ENCODE data around the gene GAS7.

The GAS7 gene

GRCh38 chr17:10147040-10147439 is 51.4 kb downstream of the GAS7 start:
- TF ChIP-seq FOXP2 (optimal IDR thresholded peaks at IDR 0.05; ENCODE audit: control extremely low read depth, extremely low read length, insufficient read depth) (no peak), EZH2 (IDR thresholded peaks at IDR 0.05) (no peak), POLR2AphosphoS5 (IDR thresholded peaks at IDR 0.05; ENCODE audit: borderline replicate concordance, low read depth, low read length) (no peak)
- H3K4me3 ChIP-seq: no peak overlapping the region
- no peaks in the 10 kb centered on the region for H3K36me3 ChIP-seq (ENCODE audit: insufficient read depth, low read length)
- no peak for DNase-seq (ENCODE audit: low read depth, low spot score)
- no peak overlapping the region for H3K27ac ChIP-seq
- no peak overlapping the region for H3K9ac ChIP-seq (ENCODE audit: insufficient read length)
- no peaks in the 10 kb centered on the region for H3K9me3 ChIP-seq (ENCODE audit: low read depth, low read length)

- TF ChIP-seq POLR2AphosphoS5 (IDR thresholded peaks at IDR 0.05; ENCODE audit: borderline replicate concordance, low read depth, low read length) (no peak), FOXP2 (optimal IDR thresholded peaks at IDR 0.05; ENCODE audit: control extremely low read depth, extremely low read length, insufficient read depth) (no peak), EZH2 (IDR thresholded peaks at IDR 0.05) (no peak)
- Histone ChIP-seq H3K9ac (ENCODE audit: insufficient read length) (no peak overlapping the region), H3K36me3 (ENCODE audit: insufficient read depth, low read length) (no peaks in the 10 kb centered on the region), H3K9me3 (ENCODE audit: low read depth, low read length) (no peaks in the 10 kb centered on the region), H3K4me3 (no peak overlapping the region), H3K27ac (no peak overlapping the region)
- no peak for DNase-seq (ENCODE audit: low read depth, low spot score)
These were observed 53.4 kb downstream of the GAS7 start for GRCh38 chr17:10144982-10145381.

- DNase-seq (ENCODE audit: low read depth, low spot score): no peak
- Histone ChIP-seq H3K27ac (no peak overlapping the region), H3K9ac (ENCODE audit: insufficient read length) (no peak overlapping the region), H3K4me3 (no peak overlapping the region), H3K9me3 (ENCODE audit: low read depth, low read length) (no peaks in the 10 kb centered on the region), H3K36me3 (ENCODE audit: insufficient read depth, low read length) (no peaks in the 10 kb centered on the region)
- TF ChIP-seq FOXP2 (optimal IDR thresholded peaks at IDR 0.05; ENCODE audit: control extremely low read depth, extremely low read length, insufficient read depth): no peak
- no peak for TF ChIP-seq EZH2 (IDR thresholded peaks at IDR 0.05)
- no peak for TF ChIP-seq POLR2AphosphoS5 (IDR thresholded peaks at IDR 0.05; ENCODE audit: borderline replicate concordance, low read depth, low read length)
These were observed 54.0 kb downstream of the GAS7 start for GRCh38 chr17:10144456-10144855.

DNA sequence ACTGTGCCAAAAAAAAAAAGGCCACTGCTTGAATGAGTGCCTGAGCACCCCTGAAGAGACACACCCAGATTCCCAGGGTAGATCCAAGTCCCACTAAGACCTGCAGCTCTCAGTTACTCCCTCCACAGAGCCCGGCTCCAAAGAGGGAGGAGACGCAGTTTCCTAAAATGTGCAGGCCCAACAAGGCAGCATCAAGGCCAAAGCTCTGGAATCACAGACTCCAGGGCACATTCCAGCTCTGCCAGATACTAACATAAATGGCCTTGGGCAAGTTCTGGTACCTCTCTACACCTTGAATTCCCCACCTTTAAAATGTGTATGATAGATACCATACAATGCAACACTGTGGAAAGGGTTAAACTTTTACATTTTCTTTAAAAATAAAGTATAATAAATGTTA is 57.0 kb downstream of the GAS7 start:
- no peak overlapping the region for H3K4me3 ChIP-seq
- no peak for TF ChIP-seq POLR2AphosphoS5 (IDR thresholded peaks at IDR 0.05; ENCODE audit: borderline replicate concordance, low read depth, low read length)
- no peak for TF ChIP-seq FOXP2 (optimal IDR thresholded peaks at IDR 0.05; ENCODE audit: control extremely low read depth, extremely low read length, insufficient read depth)
- no peak for TF ChIP-seq EZH2 (IDR thresholded peaks at IDR 0.05)

GRCh38 chr17:10139577-10139976 is 58.8 kb downstream of the GAS7 start:
- Histone ChIP-seq H3K4me3 (no peak overlapping the region), H3K9ac (ENCODE audit: insufficient read length) (no peak overlapping the region), H3K27ac (no peak overlapping the region), H3K36me3 (ENCODE audit: insufficient read depth, low read length) (no peaks in the 10 kb centered on the region), H3K9me3 (ENCODE audit: low read depth, low read length) (no peaks in the 10 kb centered on the region)
- DNase-seq (ENCODE audit: low read depth, low spot score): no peak
- no peak for TF ChIP-seq FOXP2 (optimal IDR thresholded peaks at IDR 0.05; ENCODE audit: control extremely low read depth, extremely low read length, insufficient read depth)
- TF ChIP-seq POLR2AphosphoS5 (IDR thresholded peaks at IDR 0.05; ENCODE audit: borderline replicate concordance, low read depth, low read length): no peak
- TF ChIP-seq EZH2 (IDR thresholded peaks at IDR 0.05): no peak

More for the DNA sequence above, 57.0 kb downstream of the GAS7 start:
- no peaks in the 10 kb centered on the region for H3K9me3 ChIP-seq (ENCODE audit: low read depth, low read length)
- no peak overlapping the region for H3K9ac ChIP-seq (ENCODE audit: insufficient read length)
- no peak overlapping the region for H3K27ac ChIP-seq
- H3K36me3 ChIP-seq (ENCODE audit: insufficient read depth, low read length): no peaks in the 10 kb centered on the region
- DNase-seq (ENCODE audit: low read depth, low spot score): no peak

- DNase-seq (ENCODE audit: low read depth, low spot score): no peak
- H3K9ac ChIP-seq (ENCODE audit: insufficient read length): no peak overlapping the region
- H3K4me3 ChIP-seq: no peak overlapping the region
- no peaks in the 10 kb centered on the region for H3K9me3 ChIP-seq (ENCODE audit: low read depth, low read length)
- no peaks in the 10 kb centered on the region for H3K36me3 ChIP-seq (ENCODE audit: insufficient read depth, low read length)
- no peak for TF ChIP-seq POLR2AphosphoS5 (IDR thresholded peaks at IDR 0.05; ENCODE audit: borderline replicate concordance, low read depth, low read length)
- no peak for TF ChIP-seq EZH2 (IDR thresholded peaks at IDR 0.05)
- TF ChIP-seq FOXP2 (optimal IDR thresholded peaks at IDR 0.05; ENCODE audit: control extremely low read depth, extremely low read length, insufficient read depth): no peak
- H3K27ac ChIP-seq: no peak overlapping the region
These were observed 62.0 kb downstream of the GAS7 start for GRCh38 chr17:10136258-10136981.

DNA sequence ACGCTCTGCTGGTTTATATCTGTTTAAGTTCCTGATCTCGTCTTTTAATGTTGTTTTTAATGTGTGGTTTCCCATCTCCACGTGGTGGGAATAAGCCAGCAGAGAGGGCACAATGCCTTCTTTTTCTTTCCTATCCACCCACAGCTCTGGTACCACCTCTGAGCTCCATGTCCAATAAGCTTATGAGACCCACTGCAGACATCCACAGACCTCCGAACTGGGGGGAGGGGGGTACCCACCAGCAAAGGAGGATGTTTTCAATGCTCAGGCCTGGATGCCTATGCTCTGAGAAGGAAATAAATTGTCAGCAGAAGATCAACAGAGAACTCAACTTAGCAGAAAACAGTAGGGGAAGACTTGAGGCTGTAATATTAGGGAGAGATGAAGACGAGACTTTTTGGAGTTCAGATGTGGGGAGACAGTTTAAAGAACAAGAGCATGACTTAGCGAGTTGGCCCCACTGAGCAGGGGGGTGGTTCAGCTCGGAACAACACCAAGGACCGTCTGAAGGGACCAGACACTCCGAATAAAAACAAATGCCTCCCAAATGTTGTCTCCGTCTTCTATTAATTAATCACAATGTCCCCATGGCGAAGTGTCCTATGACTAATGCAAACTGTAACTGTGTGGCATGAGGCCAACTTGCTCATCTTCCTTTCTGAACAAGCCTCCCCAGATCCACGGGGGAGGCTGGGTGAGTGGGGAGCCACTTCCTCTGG is 62.7 kb downstream of the GAS7 start:
- Histone ChIP-seq H3K9me3 (ENCODE audit: low read depth, low read length) (no peaks in the 10 kb centered on the region), H3K9ac (ENCODE audit: insufficient read length) (no peak overlapping the region), H3K27ac (no peak overlapping the region), H3K4me3 (no peak overlapping the region), H3K36me3 (ENCODE audit: insufficient read depth, low read length) (no peaks in the 10 kb centered on the region)
- TF ChIP-seq POLR2AphosphoS5 (IDR thresholded peaks at IDR 0.05; ENCODE audit: borderline replicate concordance, low read depth, low read length) (no peak), EZH2 (IDR thresholded peaks at IDR 0.05) (no peak), FOXP2 (optimal IDR thresholded peaks at IDR 0.05; ENCODE audit: control extremely low read depth, extremely low read length, insufficient read depth) (no peak)
- no peak for DNase-seq (ENCODE audit: low read depth, low spot score)

DNA sequence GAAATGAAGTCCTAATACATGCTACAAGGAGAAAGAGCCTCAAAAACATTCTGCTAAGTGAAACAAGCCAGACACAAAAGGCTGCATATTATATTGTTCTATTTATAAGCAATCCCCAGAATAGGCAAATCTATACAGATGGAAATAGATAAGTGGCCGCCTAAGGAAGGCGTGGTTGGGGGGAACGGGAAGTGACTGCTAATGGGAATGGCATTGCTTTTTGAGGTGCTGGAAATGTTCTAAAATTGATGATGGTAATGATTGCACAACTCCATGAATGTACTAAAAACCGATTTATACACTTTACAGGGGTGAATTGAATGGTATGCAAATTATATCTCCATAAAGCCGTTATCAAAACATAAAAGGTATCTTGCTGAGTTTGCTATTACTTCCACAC is 67.7 kb downstream of the GAS7 start:
- TF ChIP-seq FOXP2 (optimal IDR thresholded peaks at IDR 0.05; ENCODE audit: control extremely low read depth, extremely low read length, insufficient read depth): no peak
- no peak for TF ChIP-seq EZH2 (IDR thresholded peaks at IDR 0.05)
- no peak for TF ChIP-seq POLR2AphosphoS5 (IDR thresholded peaks at IDR 0.05; ENCODE audit: borderline replicate concordance, low read depth, low read length)
- Histone ChIP-seq H3K4me3 (no peak overlapping the region), H3K27ac (no peak overlapping the region), H3K9ac (ENCODE audit: insufficient read length) (no peak overlapping the region), H3K9me3 (ENCODE audit: low read depth, low read length) (no peaks in the 10 kb centered on the region), H3K36me3 (ENCODE audit: insufficient read depth, low read length) (no peaks in the 10 kb centered on the region)
- no peak for DNase-seq (ENCODE audit: low read depth, low spot score)
